BJ (cell line): Measurements from ENCODE around the gene TMEM243. TPM values are rescaled to one million over a fixed set of nuclear protein-coding genes. Genes with fewer than 3 reads are reported as not detected.

Experiments used
- CTCF ChIA-PET: fragments of 350-600 bp; formaldehyde crosslinking; extraction: SDS; loops from one replicate; lab custom pipeline; 2021; ENCODE audit warnings: antibody characterized with exemption, inconsistent platforms; lab: Yijun Ruan, JAX
- POLR2A ChIA-PET: fragments of 300-600 bp; sonication (Branson Sonifier 250); formaldehyde crosslinking; extraction: SDS; loops from one replicate; lab custom pipeline; 2021; ENCODE audit warnings: antibody characterized with exemption; lab: Charles Lee
- DNase-seq: peaks from one replicate; pipeline ENCODE4 v3.0.0-alpha.2; 2011; ENCODE audit warnings: low read depth
- H3K27me3 ChIP-seq: 2 replicates; pipeline ENCODE4 v1.6.0; 2011; ENCODE audit warnings: low read length; ENCODE audit not compliant: control insufficient read depth, insufficient read depth
- H3K36me3 ChIP-seq: 2 replicates; pipeline ENCODE4 v1.5.1; 2011; ENCODE audit warnings: low read length; ENCODE audit not compliant: control insufficient read depth, insufficient read depth
- H3K4me3 ChIP-seq: 2 replicates; pipeline ENCODE4 v1.5.1; 2011; ENCODE audit warnings: low read depth, mild to moderate bottlenecking, control low read depth, low read length
- CTCF ChIP-seq: IDR thresholded peaks from 2 replicates; pipeline ENCODE4 v1.5.1; 2011; ENCODE audit warnings: low read depth, mild to moderate bottlenecking, control low read depth, inconsistent platforms, low read length, moderate library complexity; ENCODE audit not compliant: insufficient read depth
- polyA plus RNA-seq: library from polyadenylated mRNA; depleted of rRNA; stranded (reverse); fragments of >200 nt; gene quantifications from 2 replicates; pipeline ENCODE4 v1.2.3, GENCODE V29; 2011

Gene TMEM243
- polyA plus RNA-seq, 1 experiment = 23.6 TPM

GRCh38 chr7:87170828-87171227 is 48.7 kb downstream of the TMEM243 start:
- no peak for DNase-seq
- Histone ChIP-seq H3K36me3 (peaks cover 18% of the 10 kb centered on the region), H3K4me3 (no peak overlapping the region), H3K27me3 (no peaks in the 10 kb centered on the region)
- no peak for TF ChIP-seq CTCF
- ChIA-PET CTCF (interaction anchor here (0.8 kb wide), 1 partner anchor 259 kb away, joined by 3 read pairs; no protein-coding TSS in a partner anchor), POLR2A (no interaction called here)

- Histone ChIP-seq H3K27me3 (no peaks in the 10 kb centered on the region), H3K4me3 (no peak overlapping the region), H3K36me3 (peaks cover 11% of the 10 kb centered on the region)
- ChIA-PET CTCF (no interaction called here), POLR2A (interaction anchor here (0.6 kb wide), 1 partner anchor 12 kb away, joined by 5 read pairs; the partner anchor contains the start of gene DMTF1)
- no peak for DNase-seq
- TF ChIP-seq CTCF = no peak
Observed at GRCh38 chr7:87164433-87164832, 55.1 kb downstream of the TMEM243 start.

- POLR2A ChIA-PET = no interaction called here
- CTCF ChIA-PET = no interaction called here
- no peaks in the 10 kb centered on the region for H3K27me3 ChIP-seq
- no peak overlapping the region for H3K4me3 ChIP-seq
- no peak for DNase-seq
- no peaks in the 10 kb centered on the region; the same call in none of the 2 replicates for H3K36me3 ChIP-seq
- no peak for TF ChIP-seq CTCF
Observed at GRCh38 chr7:87159538-87159937, 60.0 kb downstream of the TMEM243 start.

GRCh38 chr7:87156709-87157108 is 62.8 kb downstream of the TMEM243 start:
- TF ChIP-seq CTCF = no peak
- no peak for DNase-seq
- Histone ChIP-seq H3K4me3 (no peak overlapping the region), H3K36me3 (no peaks in the 10 kb centered on the region; the same call in 1 of the 2 replicates), H3K27me3 (no peaks in the 10 kb centered on the region)
- ChIA-PET POLR2A (interaction anchor here (0.6 kb wide), 1 partner anchor 231 kb away, joined by 4 read pairs; no protein-coding TSS in a partner anchor), CTCF (interaction anchor here (1.1 kb wide), 1 partner anchor 27 kb away, joined by 3 read pairs; no protein-coding TSS in a partner anchor)

- TF ChIP-seq CTCF = no peak
- H3K36me3 ChIP-seq = no peaks in the 10 kb centered on the region; the same call in 1 of the 2 replicates
- no peak overlapping the region for H3K4me3 ChIP-seq
- no peaks in the 10 kb centered on the region for H3K27me3 ChIP-seq
- ChIA-PET POLR2A (no interaction called here), CTCF (interaction anchor here (0.6 kb wide), 1 partner anchor 58 kb away, joined by 3 read pairs; no protein-coding TSS in a partner anchor)
- DNase-seq = no peak
Observed at GRCh38 chr7:87155788-87156187, 63.7 kb downstream of the TMEM243 start.
